Myocyte (in vitro differentiated cells): Measurements from ENCODE around the gene FGF22. TPM values are rescaled to one million over a fixed set of nuclear protein-coding genes. Genes with fewer than 3 reads are reported as not detected.
A peak's percentile ranks its signal among the peaks of the same experiment; 100 is the strongest.

ENCODE experiments used
- DNase-seq: peaks from one replicate; pipeline ENCODE4 v3.0.0-alpha.2; 2012; ENCODE audit warnings: low read depth
- total RNA-seq: library from RNA; depleted of rRNA; stranded (reverse); fragments of >200 nt; gene quantifications from 2 replicates; pipeline ENCODE4 v1.2.3, GENCODE V29; 2014

The FGF22 gene
- total RNA-seq, 1 donor from 2014 or later: 0.16 TPM

GRCh38 chr19:677601-678436 is 38.1 kb downstream of the FGF22 start:
- DNase-seq: no peak

- no peak for DNase-seq
Measured at GRCh38 chr19:678791-679388, 39.2 kb downstream of the FGF22 start.

GRCh38 chr19:679418-680286 is 40.0 kb downstream of the FGF22 start:
- peak; percentile 55 for DNase-seq

GRCh38 chr19:680287-681028 is 40.8 kb downstream of the FGF22 start:
- peak; percentile 94 for DNase-seq

DNA sequence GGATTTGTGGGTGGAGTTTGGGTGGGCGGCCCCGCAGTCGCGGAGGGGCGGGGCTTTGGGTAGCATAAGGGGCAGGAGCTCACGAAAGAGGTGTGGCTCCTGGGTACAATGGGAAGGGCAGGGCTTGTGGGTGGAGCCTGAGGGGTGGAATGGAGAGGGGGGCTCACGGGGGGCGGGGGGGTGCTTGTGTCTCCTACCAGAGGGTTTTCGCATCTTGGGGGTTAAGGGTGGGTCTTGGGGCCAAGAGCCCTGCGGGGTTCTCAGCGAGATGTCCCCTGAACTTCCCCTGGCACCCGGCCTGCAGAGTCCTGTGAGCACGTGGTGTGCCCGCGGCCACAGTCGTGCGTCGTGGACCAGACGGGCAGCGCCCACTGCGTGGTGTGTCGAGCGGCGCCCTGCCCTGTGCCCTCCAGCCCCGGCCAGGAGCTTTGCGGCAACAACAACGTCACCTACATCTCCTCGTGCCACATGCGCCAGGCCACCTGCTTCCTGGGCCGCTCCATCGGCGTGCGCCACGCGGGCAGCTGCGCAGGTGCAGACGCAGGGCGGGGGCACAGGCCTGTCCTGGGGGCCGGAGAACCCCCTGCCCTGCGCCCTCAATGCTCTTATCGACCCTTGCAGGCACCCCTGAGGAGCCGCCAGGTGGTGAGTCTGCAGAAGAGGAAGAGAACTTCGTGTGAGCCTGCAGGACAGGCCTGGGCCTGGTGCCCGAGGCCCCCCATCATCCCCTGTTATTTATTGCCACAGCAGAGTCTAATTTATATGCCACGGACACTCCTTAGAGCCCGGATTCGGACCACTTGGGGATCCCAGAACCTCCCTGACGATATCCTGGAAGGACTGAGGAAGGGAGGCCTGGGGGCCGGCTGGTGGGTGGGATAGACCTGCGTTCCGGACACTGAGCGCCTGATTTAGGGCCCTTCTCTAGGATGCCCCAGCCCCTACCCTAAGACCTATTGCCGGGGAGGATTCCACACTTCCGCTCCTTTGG is 41.6 kb downstream of the FGF22 start:
- no peak for DNase-seq

- DNase-seq: no peak
Measured at GRCh38 chr19:682678-683320, 43.1 kb downstream of the FGF22 start.

- no peak for DNase-seq
Measured at GRCh38 chr19:685454-685931, 45.8 kb downstream of the FGF22 start.

GRCh38 chr19:686589-687297 is 47.1 kb downstream of the FGF22 start:
- DNase-seq: no peak

GRCh38 chr19:687569-688166 is 48.0 kb downstream of the FGF22 start:
- no peak for DNase-seq

- no peak for DNase-seq
Measured at GRCh38 chr19:688214-688613, 48.5 kb downstream of the FGF22 start.

DNA sequence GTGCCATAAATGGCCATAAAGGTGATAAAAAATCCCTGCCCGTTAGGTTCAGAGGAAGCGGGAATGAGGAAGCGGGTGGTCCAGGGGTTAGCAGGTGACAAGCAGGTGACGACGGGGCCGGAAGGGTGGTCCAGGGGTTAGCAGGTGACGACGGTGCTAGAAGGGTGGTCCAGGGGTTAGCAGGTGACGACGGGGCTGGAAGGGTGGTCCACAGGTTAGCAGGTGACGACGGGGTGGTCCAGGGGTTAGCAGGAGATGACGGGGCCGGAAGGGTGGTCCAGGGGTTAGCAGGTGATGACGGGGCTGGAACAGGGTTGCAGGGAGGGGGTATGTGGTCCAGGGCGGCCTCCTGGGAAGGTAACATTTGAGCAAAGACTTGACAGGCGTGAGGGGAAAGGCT is 49.3 kb downstream of the FGF22 start:
- no peak for DNase-seq

GRCh38 chr19:690203-690602 is 50.5 kb downstream of the FGF22 start:
- DNase-seq: no peak

Other genes starting within 250 kb of the FGF22 start
- 0.11 and 0.16 TPM in 2 replicates for gene C2CD4C, start 230.7 kb upstream of the FGF22 start, total RNA-seq
- 4.4 and 7.9 TPM in 2 replicates for gene SHC2, start 178.8 kb upstream of the FGF22 start, total RNA-seq
- 0.29 and 0.52 TPM in 2 replicates for gene MADCAM1, start 143.4 kb upstream of the FGF22 start, total RNA-seq
- gene TPGS1, start 132.4 kb upstream of the FGF22 start, total RNA-seq: 64.5 and 75.2 TPM in 2 replicates
- 103 and 139 TPM in 2 replicates for gene CDC34, start 108.1 kb upstream of the FGF22 start, total RNA-seq
- not detected in 2 replicates for gene GZMM, start 95.8 kb upstream of the FGF22 start, total RNA-seq
- gene BSG, start 67.3 kb upstream of the FGF22 start, total RNA-seq: 519 and 528 TPM in 2 replicates
- gene HCN2, start 50.0 kb upstream of the FGF22 start, total RNA-seq: 2.9 and 3.5 TPM in 2 replicates
- 47.7 and 54.3 TPM in 2 replicates for gene POLRMT, start 6.3 kb upstream of the FGF22 start, total RNA-seq
- 86.4 and 94.6 TPM in 2 replicates for gene RNF126, start 23.3 kb downstream of the FGF22 start, total RNA-seq
- gene FSTL3, start 36.5 kb downstream of the FGF22 start, total RNA-seq: 157 and 175 TPM in 2 replicates
- gene PRSS57, start 55.6 kb downstream of the FGF22 start, total RNA-seq: not detected in 2 replicates
- 4.8 and 7.8 TPM in 2 replicates for gene PALM, start 69.1 kb downstream of the FGF22 start, total RNA-seq
- 2.3 and 2.9 TPM in 2 replicates for gene MISP, start 111.2 kb downstream of the FGF22 start, total RNA-seq
- 89.0 and 105 TPM in 2 replicates for gene PTBP1, start 157.6 kb downstream of the FGF22 start, total RNA-seq
- 0.16 and 0.26 TPM in 2 replicates for gene PLPPR3, start 182.1 kb downstream of the FGF22 start, total RNA-seq
- gene AZU1, start 188.0 kb downstream of the FGF22 start, total RNA-seq: not detected in 2 replicates
- not detected in 2 replicates for gene PRTN3, start 201.1 kb downstream of the FGF22 start, total RNA-seq
- not detected in 2 replicates for gene ELANE, start 212.4 kb downstream of the FGF22 start, total RNA-seq
- gene CFD, start 219.8 kb downstream of the FGF22 start, total RNA-seq: 0.16 and 0.57 TPM in 2 replicates